Measurements from ENCODE around the gene UGT1A8.
"Not testable (repeated sequence)": the region's sequence is repeated elsewhere in the genome, so short reads cannot be mapped to it uniquely, and the experiment has no call there.

Gene UGT1A8

GRCh38 chr2:233598952-233599351, 18.5 kb upstream of the UGT1A8 start:
- Histone ChIP-seq H3K4me1 (ENCODE audit: control insufficient read depth, insufficient read depth, low read length, poor library complexity, severe bottlenecking) (no peaks in the 10 kb centered on the region), H3K27ac (ENCODE audit: low read depth, low read length, severe bottlenecking) (no peak overlapping the region), H3K9me3 (ENCODE audit: control insufficient read depth, low read length) (peaks cover 5% of the 10 kb centered on the region), H3K36me3 (ENCODE audit: control insufficient read depth, insufficient read depth, low read length) (no peaks in the 10 kb centered on the region), H3K4me3 (ENCODE audit: extremely low read depth, insufficient read depth, low read length, poor library complexity, severe bottlenecking) (no peak overlapping the region)
- WGBS, 2 experiments (ENCODE audit: insufficient coverage in 2 of 2): 85% methylated on average over 3 of the region's 3 CpGs; no CpG with 5 or more reads in 1 of the 2 experiments

GRCh38 chr2:233600386-233600785, 17.0 kb upstream of the UGT1A8 start:
- Histone ChIP-seq H3K9me3 (ENCODE audit: control insufficient read depth, low read length) (peaks cover 2% of the 10 kb centered on the region), H3K27ac (ENCODE audit: low read depth, low read length, severe bottlenecking) (no peak overlapping the region), H3K4me3 (ENCODE audit: extremely low read depth, insufficient read depth, low read length, poor library complexity, severe bottlenecking) (no peak overlapping the region), H3K36me3 (ENCODE audit: control insufficient read depth, insufficient read depth, low read length) (no peaks in the 10 kb centered on the region), H3K4me1 (ENCODE audit: control insufficient read depth, insufficient read depth, low read length, poor library complexity, severe bottlenecking) (no peaks in the 10 kb centered on the region)
- 80 to 92% methylated on average over 2 of the region's 2 CpGs for WGBS, 2 experiments (ENCODE audit: insufficient coverage in 2 of 2)

- no peak overlapping the region for H3K4me3 ChIP-seq (ENCODE audit: extremely low read depth, insufficient read depth, low read length, poor library complexity, severe bottlenecking)
- no peaks in the 10 kb centered on the region for H3K4me1 ChIP-seq (ENCODE audit: control insufficient read depth, insufficient read depth, low read length, poor library complexity, severe bottlenecking)
- H3K36me3 ChIP-seq (ENCODE audit: control insufficient read depth, insufficient read depth, low read length): no peaks in the 10 kb centered on the region
- 67% methylated on average over 1 of the region's 1 CpG; no CpG with 5 or more reads in 1 of the 2 experiments for WGBS, 2 experiments (ENCODE audit: insufficient coverage in 2 of 2)
- no peaks in the 10 kb centered on the region for H3K9me3 ChIP-seq (ENCODE audit: control insufficient read depth, low read length)
- H3K27ac ChIP-seq (ENCODE audit: low read depth, low read length, severe bottlenecking): no peak overlapping the region
Observed at GRCh38 chr2:233602076-233602475, 15.4 kb upstream of the UGT1A8 start.

GRCh38 chr2:233603520-233603919, 13.9 kb upstream of the UGT1A8 start:
- WGBS, 2 experiments (ENCODE audit: insufficient coverage in 2 of 2): 86 to 91% methylated on average over 2 to 3 of the region's 4 CpGs
- Histone ChIP-seq H3K4me3 (ENCODE audit: extremely low read depth, insufficient read depth, low read length, poor library complexity, severe bottlenecking) (no peak overlapping the region), H3K36me3 (ENCODE audit: control insufficient read depth, insufficient read depth, low read length) (no peaks in the 10 kb centered on the region), H3K9me3 (ENCODE audit: control insufficient read depth, low read length) (no peaks in the 10 kb centered on the region), H3K4me1 (ENCODE audit: control insufficient read depth, insufficient read depth, low read length, poor library complexity, severe bottlenecking) (no peaks in the 10 kb centered on the region), H3K27ac (ENCODE audit: low read depth, low read length, severe bottlenecking) (no peak overlapping the region)

- Histone ChIP-seq H3K4me3 (ENCODE audit: extremely low read depth, insufficient read depth, low read length, poor library complexity, severe bottlenecking) (no peak overlapping the region), H3K36me3 (ENCODE audit: control insufficient read depth, insufficient read depth, low read length) (no peaks in the 10 kb centered on the region), H3K27ac (ENCODE audit: low read depth, low read length, severe bottlenecking) (no peak overlapping the region), H3K4me1 (ENCODE audit: control insufficient read depth, insufficient read depth, low read length, poor library complexity, severe bottlenecking) (no peaks in the 10 kb centered on the region), H3K9me3 (ENCODE audit: control insufficient read depth, low read length) (no peaks in the 10 kb centered on the region)
- WGBS, 2 experiments (ENCODE audit: insufficient coverage in 2 of 2): 92 to 95% methylated on average over 2 of the region's 3 CpGs
Observed at GRCh38 chr2:233604826-233605225, 12.6 kb upstream of the UGT1A8 start.

GRCh38 chr2:233605680-233606079, 11.8 kb upstream of the UGT1A8 start:
- Histone ChIP-seq H3K4me1 (ENCODE audit: control insufficient read depth, insufficient read depth, low read length, poor library complexity, severe bottlenecking) (no peaks in the 10 kb centered on the region), H3K9me3 (ENCODE audit: control insufficient read depth, low read length) (peaks cover 4% of the 10 kb centered on the region), H3K27ac (ENCODE audit: low read depth, low read length, severe bottlenecking) (no peak overlapping the region), H3K36me3 (ENCODE audit: control insufficient read depth, insufficient read depth, low read length) (no peaks in the 10 kb centered on the region), H3K4me3 (ENCODE audit: extremely low read depth, insufficient read depth, low read length, poor library complexity, severe bottlenecking) (no peak overlapping the region)
- 75% methylated on average over 1 of the region's 1 CpG; no CpG with 5 or more reads in 1 of the 2 experiments for WGBS, 2 experiments (ENCODE audit: insufficient coverage in 2 of 2)

- Histone ChIP-seq H3K36me3 (ENCODE audit: control insufficient read depth, insufficient read depth, low read length) (no peaks in the 10 kb centered on the region), H3K4me1 (ENCODE audit: control insufficient read depth, insufficient read depth, low read length, poor library complexity, severe bottlenecking) (no peaks in the 10 kb centered on the region), H3K27ac (ENCODE audit: low read depth, low read length, severe bottlenecking) (no peak overlapping the region), H3K9me3 (ENCODE audit: control insufficient read depth, low read length) (peaks cover 4% of the 10 kb centered on the region), H3K4me3 (ENCODE audit: extremely low read depth, insufficient read depth, low read length, poor library complexity, severe bottlenecking) (no peak overlapping the region)
- WGBS, 2 experiments (ENCODE audit: insufficient coverage in 2 of 2): 83 to 86% methylated on average over 1 to 2 of the region's 4 CpGs
Observed at GRCh38 chr2:233611284-233611683, 6.1 kb upstream of the UGT1A8 start.

GRCh38 chr2:233620204-233620603, 2.8 kb downstream of the UGT1A8 start:
- no peak overlapping the region for H3K27ac ChIP-seq (ENCODE audit: low read depth, low read length, severe bottlenecking)
- no peaks in the 10 kb centered on the region for H3K4me1 ChIP-seq (ENCODE audit: control insufficient read depth, insufficient read depth, low read length, poor library complexity, severe bottlenecking)
- WGBS, 2 experiments (ENCODE audit: insufficient coverage in 2 of 2): 60 to 92% methylated on average over 1 to 2 of the region's 4 CpGs
- H3K9me3 ChIP-seq (ENCODE audit: control insufficient read depth, low read length): no peaks in the 10 kb centered on the region
- H3K4me3 ChIP-seq (ENCODE audit: extremely low read depth, insufficient read depth, low read length, poor library complexity, severe bottlenecking): no peak overlapping the region
- H3K36me3 ChIP-seq (ENCODE audit: control insufficient read depth, insufficient read depth, low read length): no peaks in the 10 kb centered on the region

GRCh38 chr2:233621863-233622262, 4.4 kb downstream of the UGT1A8 start:
- WGBS, 2 experiments (ENCODE audit: insufficient coverage in 2 of 2): no CpG with 5 or more reads among the region's 5 CpGs

GRCh38 chr2:233627331-233628025, 10.0 kb downstream of the UGT1A8 start:
- H3K9me3 ChIP-seq (ENCODE audit: control insufficient read depth, low read length): no peaks in the 10 kb centered on the region
- no peaks in the 10 kb centered on the region for H3K4me1 ChIP-seq (ENCODE audit: control insufficient read depth, insufficient read depth, low read length, poor library complexity, severe bottlenecking)
- H3K27ac ChIP-seq (ENCODE audit: low read depth, low read length, severe bottlenecking): no peak overlapping the region
- no peaks in the 10 kb centered on the region for H3K36me3 ChIP-seq (ENCODE audit: control insufficient read depth, insufficient read depth, low read length)
- no peak overlapping the region for H3K4me3 ChIP-seq (ENCODE audit: extremely low read depth, insufficient read depth, low read length, poor library complexity, severe bottlenecking)
- WGBS, 2 experiments (ENCODE audit: insufficient coverage in 2 of 2): 69 to 70% methylated on average over 3 to 5 of the region's 5 CpGs

More at GRCh38 chr2:233621863-233622262, 4.4 kb downstream of the UGT1A8 start:
- not testable (repeated sequence) for H3K4me3 ChIP-seq (ENCODE audit: extremely low read depth, insufficient read depth, low read length, poor library complexity, severe bottlenecking); H3K36me3 ChIP-seq (ENCODE audit: control insufficient read depth, insufficient read depth, low read length); H3K9me3 ChIP-seq (ENCODE audit: control insufficient read depth, low read length); H3K27ac ChIP-seq (ENCODE audit: low read depth, low read length, severe bottlenecking); H3K4me1 ChIP-seq (ENCODE audit: control insufficient read depth, insufficient read depth, low read length, poor library complexity, severe bottlenecking)

GRCh38 chr2:233636306-233636705, 18.9 kb downstream of the UGT1A8 start, which contains the start of gene UGT1A10:
UGT1A10 (plus strand) TSS chr2:233636448; CDS start chr2:233636523, 75 bp downstream.
- H3K4me1 ChIP-seq (ENCODE audit: control insufficient read depth, insufficient read depth, low read length, poor library complexity, severe bottlenecking); H3K36me3 ChIP-seq (ENCODE audit: control insufficient read depth, insufficient read depth, low read length); H3K4me3 ChIP-seq (ENCODE audit: extremely low read depth, insufficient read depth, low read length, poor library complexity, severe bottlenecking); H3K27ac ChIP-seq (ENCODE audit: low read depth, low read length, severe bottlenecking); H3K9me3 ChIP-seq (ENCODE audit: control insufficient read depth, low read length): not testable (repeated sequence)
- WGBS, 2 experiments (ENCODE audit: insufficient coverage in 2 of 2): 91 to 96% methylated on average over 6 to 9 of the region's 10 CpGs
